IPS-11a (cell line): ENCODE measurements around the gene NOL9.

Experiments
- H3K4me3 ChIP-seq: one replicate; pipeline ENCODE4 v1.5.1; 2013; ENCODE audit warnings: low read depth, low read length, control low read depth

Gene NOL9

GRCh38 chr1:6473156-6473555, 81.2 kb downstream of the NOL9 start:
- no peak overlapping the region for H3K4me3 ChIP-seq

DNA sequence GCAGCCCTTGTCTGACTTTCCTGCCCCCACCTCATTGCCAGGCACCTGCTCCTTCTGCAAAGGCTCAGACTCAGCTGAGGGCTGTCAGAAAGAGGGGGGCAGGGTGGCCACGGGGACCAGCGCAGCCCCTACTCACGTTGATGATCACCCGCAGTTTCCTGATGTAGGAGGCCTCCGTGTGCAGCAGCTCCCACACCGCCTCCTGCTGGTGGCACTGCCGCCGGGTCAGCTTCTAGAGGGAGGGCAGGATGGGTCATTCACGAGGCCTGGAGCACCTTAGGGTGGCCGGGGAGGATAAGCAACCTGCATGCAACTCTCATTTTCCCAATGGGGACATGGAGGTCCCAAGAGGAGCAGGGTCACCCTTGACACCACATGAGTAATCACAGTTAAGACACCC, 81.9 kb downstream of the NOL9 start:
- no peak overlapping the region for H3K4me3 ChIP-seq

DNA sequence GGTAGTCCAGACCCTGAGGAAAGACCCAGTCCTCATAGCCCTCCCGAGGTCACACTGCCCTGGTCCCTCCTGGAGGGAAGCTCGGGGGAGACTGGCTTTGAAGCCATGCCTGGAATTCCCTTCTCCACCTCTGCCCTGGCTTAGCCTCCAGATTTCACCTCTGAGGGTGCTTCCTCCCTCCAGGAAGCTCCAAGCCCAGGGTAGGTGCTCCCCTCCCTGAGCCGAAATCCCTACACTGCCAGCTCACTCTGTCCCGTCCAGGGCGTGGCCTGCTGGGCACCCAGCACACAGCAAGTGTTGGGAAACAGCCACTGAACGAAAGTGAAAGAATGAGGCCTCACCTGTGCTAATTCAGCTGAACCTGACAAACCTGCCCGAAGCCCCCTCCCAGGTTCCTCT, 82.3 kb downstream of the NOL9 start:
- H3K4me3 ChIP-seq = no peak overlapping the region
